Adipose tissue (tissue), 3 donors: Measurements from ENCODE around the gene CCDC47. TPM values are rescaled to one million over a fixed set of nuclear protein-coding genes. Genes with fewer than 3 reads are reported as not detected.

ENCODE experiments used
- H3K27ac ChIP-seq: one replicate; pipeline ENCODE4 v1.5.1; 2013; ENCODE audit warnings: low read depth, low read length
- WGBS, 3 donors: extraction: QIAGEN DNeasy Blood & Tissue Kit; methylation state at CpG; one replicate each; pipeline ENCODE4 v1.1.7; 2013; 5-methylcytosine and 5-hydroxymethylcytosine counted together
- polyA plus RNA-seq, 3 donors: library from polyadenylated mRNA; stranded (reverse); fragments of 200-250 nt; gene quantifications; one replicate each; pipeline ENCODE4 v1.2.3, GENCODE V29; 2013
- donor health status: healthy with polysubstance abuse.
- donor health status: Bipolar disorder and iron deficiency.
- donor health status: healthy.

Gene CCDC47
- polyA plus RNA-seq, 3 donors: 24.0 to 67.4 (median 35.6) TPM

GRCh38 chr17:63703029-63703428, 70.4 kb downstream of the CCDC47 start:
- 80 to 94% (median 85%) methylated on average over 5 of the region's 5 CpGs for WGBS, 3 donors
- no peak overlapping the region for H3K27ac ChIP-seq

DNA sequence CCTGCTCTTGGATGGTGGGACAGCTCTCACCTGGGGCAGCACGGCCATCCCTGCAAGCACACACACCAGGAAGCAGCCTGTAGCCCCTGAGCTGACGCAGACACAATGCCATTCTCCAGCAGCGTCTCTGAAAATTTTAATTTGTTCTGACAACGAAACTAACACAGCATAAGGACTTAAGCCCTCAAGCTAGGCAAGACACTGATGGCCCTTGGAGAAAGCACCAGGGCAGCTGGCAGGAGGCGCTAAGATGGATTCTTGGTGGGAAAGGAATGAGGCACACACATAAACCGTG, 70.7 kb downstream of the CCDC47 start:
- WGBS, 3 donors: 80 to 88% (median 82%) methylated on average over 6 of the region's 6 CpGs
- H3K27ac ChIP-seq: no peak overlapping the region

DNA sequence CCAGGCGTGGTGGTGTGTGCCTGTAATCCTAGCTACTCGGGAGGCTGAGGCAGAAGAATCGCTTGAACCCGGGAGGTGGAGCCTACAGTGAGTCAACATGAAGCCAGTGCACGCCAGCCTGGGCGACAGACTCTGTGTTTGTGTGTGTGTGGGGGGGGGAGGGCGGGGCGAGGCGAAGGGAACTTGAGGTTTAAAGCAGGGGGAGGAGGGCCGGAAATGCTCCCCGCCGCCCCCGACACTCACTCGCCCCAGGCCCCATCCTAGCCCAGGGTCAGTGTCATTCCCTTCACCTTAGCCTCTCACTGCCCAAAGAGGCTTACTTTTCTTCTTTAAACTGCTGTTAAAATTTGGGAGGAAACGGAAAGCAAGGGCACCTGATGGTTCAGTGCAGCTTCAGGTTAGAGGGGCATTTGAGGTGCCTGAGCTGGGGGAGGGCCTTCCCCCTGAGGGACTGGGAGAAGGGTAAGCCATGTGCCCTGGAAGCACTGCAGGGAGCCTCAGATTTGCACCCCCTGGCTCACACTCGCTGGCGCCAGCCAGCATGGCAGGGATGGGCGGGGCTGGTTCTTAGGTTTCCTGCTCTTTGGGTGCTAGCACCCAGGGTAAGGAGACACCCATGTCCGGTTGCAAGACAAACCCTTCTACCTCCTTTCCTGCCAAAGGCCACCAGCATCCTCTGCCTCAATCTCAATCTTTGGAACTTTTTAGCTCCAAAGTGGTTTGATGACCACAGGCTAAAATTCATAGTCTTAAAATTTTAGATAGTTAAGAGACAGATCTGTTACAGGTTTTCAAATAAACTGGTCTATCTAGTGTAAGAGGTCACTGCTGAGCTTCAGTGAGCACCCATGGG, 71.3 kb downstream of the CCDC47 start:
- no peak overlapping the region for H3K27ac ChIP-seq
- 55 to 86% (median 64%) methylated on average over 17 to 19 of the region's 19 CpGs for WGBS, 3 donors

DNA sequence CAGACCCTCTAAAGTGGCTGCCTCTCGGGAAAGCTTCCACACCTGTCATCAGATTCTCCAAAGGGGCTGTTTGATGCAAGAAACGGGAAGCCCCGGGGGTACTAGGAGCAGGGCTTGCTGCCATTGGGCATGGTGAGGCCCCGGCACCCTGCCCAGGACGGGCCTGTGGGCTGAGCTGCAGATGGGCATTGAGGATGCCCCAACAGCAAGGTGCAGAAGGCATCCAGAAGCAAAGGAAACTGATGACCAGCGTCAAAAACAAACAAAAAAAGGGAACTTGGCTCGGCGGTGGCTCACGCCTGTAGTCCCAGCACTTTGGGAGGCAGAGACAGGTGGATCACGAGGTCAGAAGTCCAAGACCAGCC, 72.0 kb downstream of the CCDC47 start:
- WGBS, 3 donors: 48 to 82% (median 48%) methylated on average over 10 of the region's 10 CpGs
- peak overlapping the region; percentile 4 for H3K27ac ChIP-seq

DNA sequence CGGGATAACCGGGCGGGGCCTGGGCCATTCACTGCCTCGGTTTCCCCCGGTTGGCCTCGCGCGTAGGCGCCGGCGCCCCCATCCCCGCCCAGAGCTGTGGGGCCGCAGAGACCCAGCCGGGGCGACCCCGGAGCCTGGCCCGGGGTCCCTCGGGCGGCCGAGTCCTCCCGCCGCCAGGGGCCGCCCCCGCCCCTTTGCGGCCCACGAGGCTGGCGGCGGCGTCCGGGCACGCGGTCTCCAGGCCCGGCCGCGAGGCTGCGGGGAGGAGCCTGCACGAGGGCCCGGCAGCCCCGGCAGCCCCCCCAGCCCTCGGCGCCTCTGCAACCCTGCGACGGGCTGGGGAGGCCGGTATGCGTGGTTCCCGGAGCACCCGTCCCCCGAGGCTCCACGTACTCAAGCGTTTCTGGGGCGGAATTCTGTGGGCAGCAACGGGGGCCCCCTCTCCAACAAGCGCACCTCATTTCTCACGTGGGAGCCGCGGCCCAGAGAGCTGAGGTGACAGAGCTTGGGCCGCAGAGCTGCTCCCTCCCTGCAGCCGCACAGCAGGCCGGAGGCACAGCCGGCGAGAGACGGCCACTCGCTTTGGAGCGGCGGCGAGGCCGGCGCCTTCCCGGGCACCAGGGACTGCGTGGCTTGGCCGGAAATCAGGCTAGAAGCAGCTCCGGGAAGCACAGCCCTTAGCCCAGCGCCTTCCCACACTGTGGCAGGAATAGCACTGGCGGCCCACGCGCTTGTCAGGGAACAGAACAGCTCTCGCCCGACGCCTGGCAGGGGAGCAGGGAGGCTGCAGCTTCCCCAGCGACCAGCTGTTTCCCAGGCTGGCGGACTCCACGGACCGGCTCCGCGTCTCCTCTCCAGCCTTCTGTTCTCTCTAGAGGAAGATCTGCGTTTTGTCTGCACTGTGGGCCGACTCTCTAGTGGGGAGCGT, 72.6 kb downstream of the CCDC47 start:
- WGBS, 3 donors: 4 to 24% (median 5%) methylated on average over 67 to 88 of the region's 88 CpGs
- H3K27ac ChIP-seq: peak overlapping the region; percentile 4

DNA sequence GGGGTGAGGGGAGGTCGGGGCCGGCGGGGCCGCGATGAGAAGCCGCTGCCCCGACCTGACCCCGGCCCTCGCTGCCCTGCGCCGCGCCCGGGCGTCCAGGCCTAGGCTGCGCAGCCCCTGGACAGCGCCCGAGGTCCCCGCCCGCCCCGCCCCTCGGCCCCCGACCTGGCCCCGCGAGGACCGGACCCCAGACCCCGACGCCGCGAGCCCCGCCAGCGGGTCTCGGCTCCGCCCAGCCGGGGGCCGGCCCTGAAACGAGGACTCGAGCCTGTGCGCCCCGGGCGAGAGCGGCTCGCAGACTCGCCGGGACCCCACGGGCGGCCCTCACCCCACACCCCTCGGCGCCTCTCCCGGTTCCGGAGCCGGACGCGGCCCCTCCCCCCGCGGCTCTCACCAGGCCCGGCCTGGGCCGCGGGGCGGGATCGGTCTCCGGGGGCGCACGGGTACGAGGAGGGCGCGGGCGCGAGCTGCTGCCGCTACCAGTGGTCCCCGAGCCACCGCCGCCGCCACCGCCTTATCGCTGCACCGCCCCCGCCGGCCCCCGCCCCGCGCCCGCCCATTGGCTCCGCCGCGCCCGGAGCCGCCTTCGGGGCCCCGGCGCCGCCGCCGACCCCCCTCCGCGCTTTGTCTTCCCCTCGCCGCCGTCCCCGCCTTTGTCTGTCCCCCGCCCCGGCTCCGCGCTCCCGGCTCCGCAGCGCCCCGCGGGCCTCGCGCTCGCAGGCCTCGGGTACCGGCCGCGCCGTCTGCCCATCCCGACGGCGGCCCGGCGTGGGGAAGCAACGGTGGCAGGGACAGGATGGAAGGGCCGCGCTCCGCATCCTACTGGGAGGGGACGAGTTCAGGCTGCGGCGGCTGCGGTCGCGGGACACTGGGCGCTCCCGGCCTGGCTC, 73.5 kb downstream of the CCDC47 start, which contains the start of gene LIMD2:
TSS of gene LIMD2 (minus strand) at position 488 of the 890 bp plus-strand sequence. CDS start 827 bp downstream, outside the sequence.
- WGBS, 3 donors: 1% methylated on average over 47 to 122 of the region's 133 CpGs
- no peak within 1 kb of the TSS for H3K27ac ChIP-seq

- WGBS, 3 donors: 10 to 20% (median 16%) methylated on average over 30 to 45 of the region's 45 CpGs
- no peak overlapping the region for H3K27ac ChIP-seq
These were observed 74.3 kb downstream of the CCDC47 start for GRCh38 chr17:63698886-63699637.

GRCh38 chr17:63698381-63698885, 75.0 kb downstream of the CCDC47 start:
- H3K27ac ChIP-seq: no peak overlapping the region
- 34 to 47% (median 38%) methylated on average over 23 to 24 of the region's 24 CpGs for WGBS, 3 donors

DNA sequence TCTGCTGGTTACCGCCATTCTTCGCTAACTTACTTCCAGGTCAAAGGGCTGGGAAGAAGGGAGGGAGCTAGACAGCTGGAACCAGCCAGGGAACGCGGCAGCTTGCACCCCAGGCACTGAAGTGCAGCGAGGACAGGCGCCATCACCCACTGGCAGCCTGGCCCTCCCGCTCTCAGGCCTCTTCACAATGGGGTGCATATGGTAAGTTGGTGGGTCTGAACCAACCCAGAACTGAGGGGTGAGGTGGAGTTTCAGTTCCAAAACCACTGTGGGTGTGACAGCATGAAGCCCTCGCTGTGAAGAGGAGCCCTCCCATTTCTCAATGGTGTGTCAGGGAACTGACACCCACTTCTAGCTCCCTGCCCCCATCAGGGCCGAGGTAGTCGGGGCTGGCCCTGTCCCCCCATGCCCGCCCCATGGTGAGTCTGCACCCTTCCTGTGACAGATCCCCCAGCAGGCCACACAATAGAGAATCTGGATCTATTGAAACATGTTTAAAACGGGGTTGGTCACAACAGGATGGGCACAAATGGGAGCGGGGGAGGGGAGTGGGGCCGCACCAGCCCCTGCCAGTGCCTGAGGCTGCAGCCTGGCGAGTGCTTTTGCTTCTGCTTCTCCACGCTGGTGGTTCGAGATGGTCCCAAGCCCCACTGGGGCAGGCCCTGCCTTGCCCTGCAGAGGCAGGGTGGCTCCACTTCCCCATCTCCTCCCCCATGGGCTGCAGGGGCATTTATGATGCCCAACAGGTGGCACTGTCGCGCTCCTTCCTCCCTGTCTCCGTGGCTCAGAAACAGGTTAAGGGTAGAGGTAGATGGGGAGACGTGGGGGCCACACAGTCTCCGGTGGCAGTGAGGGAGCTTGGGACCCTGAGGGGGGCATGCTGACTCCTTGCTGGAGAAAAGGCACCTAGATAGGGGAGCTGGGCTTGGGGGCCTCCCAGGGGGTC, 75.8 kb downstream of the CCDC47 start:
- WGBS, 3 donors: 57 to 66% (median 61%) methylated on average over 22 of the region's 22 CpGs
- H3K27ac ChIP-seq: no peak overlapping the region

DNA sequence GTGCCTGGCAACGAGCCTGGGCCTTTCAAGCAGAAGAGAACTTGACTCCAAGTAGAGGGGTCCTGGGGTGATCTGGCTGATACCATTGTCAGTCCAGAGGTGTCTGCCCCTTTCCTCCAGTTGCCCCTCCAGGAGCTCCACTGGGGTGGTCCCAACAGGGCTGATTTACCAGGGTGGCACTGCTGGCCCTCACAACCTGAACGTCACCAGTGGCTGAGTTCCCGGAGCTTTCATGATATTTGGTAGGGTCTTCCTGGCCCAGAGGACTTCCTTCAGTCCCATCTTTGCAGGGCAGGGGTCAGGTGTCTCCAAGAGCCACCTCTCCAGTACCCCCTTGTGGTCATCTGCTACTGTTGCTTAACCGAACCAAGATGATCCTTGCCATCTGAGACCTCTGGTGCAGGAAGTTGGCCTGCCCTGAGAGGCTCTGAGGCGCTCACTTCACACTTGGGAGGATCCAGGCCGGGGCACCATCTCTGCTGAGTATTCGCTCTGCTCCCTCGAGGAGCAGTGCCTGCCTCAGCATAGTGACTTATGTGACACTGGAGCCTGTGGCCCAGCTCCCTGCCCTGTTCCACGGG, 76.9 kb downstream of the CCDC47 start:
- no peak overlapping the region for H3K27ac ChIP-seq
- WGBS, 3 donors: 50 to 66% (median 54%) methylated on average over 9 of the region's 9 CpGs

DNA sequence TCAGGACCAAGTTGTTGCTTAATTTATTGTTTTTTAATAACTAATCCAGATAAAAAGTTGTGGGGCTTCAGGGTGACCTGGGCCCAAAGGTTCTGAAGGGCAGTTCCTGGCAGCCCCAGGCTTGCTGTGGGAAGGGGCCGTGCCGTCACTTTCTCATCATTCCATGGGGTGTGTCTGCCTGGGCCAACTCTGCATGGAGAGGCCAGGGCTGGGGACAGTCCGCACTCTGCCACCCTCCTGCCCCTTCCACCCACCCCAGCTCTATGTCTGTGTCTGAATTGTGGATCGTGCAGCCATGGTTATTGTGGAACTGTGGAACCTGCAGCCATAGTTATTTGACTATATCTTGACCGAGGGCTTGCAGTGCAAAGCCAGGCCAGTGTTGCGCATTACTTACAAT, 77.5 kb downstream of the CCDC47 start:
- H3K27ac ChIP-seq: no peak overlapping the region

More for the DNA sequence above, 77.5 kb downstream of the CCDC47 start:
- 83 to 85% (median 84%) methylated on average over 6 of the region's 6 CpGs for WGBS, 3 donors

Other genes with a start within 250 kb of the CCDC47 start
- gene DCAF7, start 223.1 kb downstream of the CCDC47 start, polyA plus RNA-seq: 10 to 100 TPM; 12.9 to 21.1 (median 18.2) TPM
- gene TACO1, start 172.7 kb downstream of the CCDC47 start, polyA plus RNA-seq: 10 to 100 TPM; 11.5 to 18.9 (median 17.8) TPM
- gene MAP3K3, start 151.2 kb downstream of the CCDC47 start, polyA plus RNA-seq: 10 to 100 TPM in 2 of 3 donors, 1 to 10 TPM in 1; 9.7 to 34.4 (median 22.7) TPM
- gene LIMD2, start 73.5 kb downstream of the CCDC47 start, polyA plus RNA-seq: 10 to 100 TPM; 10.4 to 18.8 (median 14.2) TPM
- gene STRADA, start 31.8 kb downstream of the CCDC47 start, polyA plus RNA-seq: 10 to 100 TPM; 10.7 to 17.5 (median 16.6) TPM
- gene DDX42, start 573 bp upstream of the CCDC47 start, polyA plus RNA-seq: 10 to 100 TPM; 63.1 to 93.2 (median 71.4) TPM
- 100 to 1,000 TPM in 2 of 3 donors, 10 to 100 TPM in 1; 78.4 to 204 (median 141) TPM for gene PSMC5, start 53.8 kb upstream of the CCDC47 start, polyA plus RNA-seq
- gene FTSJ3, start 54.1 kb upstream of the CCDC47 start, polyA plus RNA-seq: 10 to 100 TPM; 14.5 to 21.9 (median 21.3) TPM
- gene SMARCD2, start 69.1 kb upstream of the CCDC47 start, polyA plus RNA-seq: 10 to 100 TPM; 60.3 to 91.2 (median 62.3) TPM
- not detected for gene CSH2, start 100.1 kb upstream of the CCDC47 start, polyA plus RNA-seq
- gene GH2, start 108.3 kb upstream of the CCDC47 start, polyA plus RNA-seq: not detected
- gene CSH1, start 123.0 kb upstream of the CCDC47 start, polyA plus RNA-seq: not detected
- gene CSHL1, start 137.7 kb upstream of the CCDC47 start, polyA plus RNA-seq: not detected
- gene GH1, start 145.2 kb upstream of the CCDC47 start, polyA plus RNA-seq: not detected
- gene CD79B, start 158.7 kb upstream of the CCDC47 start, polyA plus RNA-seq: 1 to 10 TPM; 2.7 to 6.3 (median 5.2) TPM
- 10 to 100 TPM in 2 of 3 donors, 1 to 10 TPM in 1; 1.8 to 25.6 (median 11.1) TPM for gene SCN4A, start 199.3 kb upstream of the CCDC47 start, polyA plus RNA-seq
- gene PRR29, start 224.8 kb upstream of the CCDC47 start, polyA plus RNA-seq: 1 to 10 TPM in 1 of 3 donors, under 1 TPM in 2; 0.09 to 1.1 (median 0.45) TPM
- 10 to 100 TPM; 13.0 to 87.0 (median 63.9) TPM for gene ICAM2, start 247.0 kb upstream of the CCDC47 start, polyA plus RNA-seq